Neural progenitor cell (in vitro differentiated cells): ENCODE measurements around the gene BAIAP2. TPM values are rescaled to one million over a fixed set of nuclear protein-coding genes. Genes with fewer than 3 reads are reported as not detected.
A peak's percentile ranks its signal among the peaks of the same experiment; 100 is the strongest.

Experiments
- DNase-seq: peaks from one replicate; pipeline ENCODE4 v3.0.0-alpha.2; 2016; ENCODE audit warnings: low spot score
- H2AFZ ChIP-seq: fragments of 200-600 bp; sonication (generic); replicated peaks from 2 replicates; pipeline ENCODE4 v1.6.1; 2016; ENCODE audit warnings: antibody characterized with exemption
- H3F3A ChIP-seq: fragments of 200-600 bp; sonication (generic); 2 replicates; pipeline ENCODE4 v1.6.1; 2016; ENCODE audit warnings: antibody characterized with exemption, low read depth
- H3K27ac ChIP-seq: fragments of 200-600 bp; sonication (generic); 2 replicates; pipeline ENCODE4 v1.5.1; 2016; ENCODE audit warnings: mild to moderate bottlenecking
- H3K27me3 ChIP-seq: fragments of 200-600 bp; sonication (generic); 2 replicates; pipeline ENCODE4 v1.6.1; 2016; ENCODE audit warnings: mild to moderate bottlenecking, moderate library complexity
- H3K36me3 ChIP-seq: fragments of 200-600 bp; sonication (generic); 2 replicates; pipeline ENCODE4 v1.5.1; 2016
- H3K4me1 ChIP-seq: fragments of 200-600 bp; sonication (generic); 2 replicates; pipeline ENCODE4 v1.6.1; 2016; ENCODE audit warnings: mixed run types
- H3K4me2 ChIP-seq: fragments of 200-600 bp; sonication (generic); 2 replicates; pipeline ENCODE4 v1.6.1; 2016
- H3K4me3 ChIP-seq: fragments of 200-600 bp; sonication (generic); 2 replicates; pipeline ENCODE4 v1.5.1; 2016
- H3K79me2 ChIP-seq: fragments of 200-600 bp; sonication (generic); 2 replicates; pipeline ENCODE4 v1.6.1; 2016; ENCODE audit warnings: low read depth
- H3K9ac ChIP-seq: fragments of 200-600 bp; sonication (generic); 2 replicates; pipeline ENCODE4 v1.6.1; 2016
- H3K9me3 ChIP-seq: fragments of 200-600 bp; sonication (generic); 2 replicates; pipeline ENCODE4 v1.5.1; 2016; ENCODE audit warnings: low read depth
- H4K20me1 ChIP-seq: fragments of 200-600 bp; sonication (generic); 2 replicates; pipeline ENCODE4 v1.6.1; 2016; ENCODE audit warnings: low read depth
- H3K27ac Mint-ChIP-seq: 3 replicates; pipeline ENCODE4 v1.8.0; 2021; ENCODE audit warnings: mixed read lengths
- H3K27me3 Mint-ChIP-seq: 2 replicates; pipeline ENCODE4 v1.8.0; 2022; ENCODE audit warnings: low read depth, mild to moderate bottlenecking, inconsistent platforms, moderate library complexity, mixed read lengths; ENCODE audit not compliant: insufficient read depth
- H3K36me3 Mint-ChIP-seq: 3 replicates; pipeline ENCODE4 v1.8.0; 2021; ENCODE audit warnings: mixed read lengths
- H3K4me1 Mint-ChIP-seq: 3 replicates; pipeline ENCODE4 v1.8.0; 2021; ENCODE audit warnings: mixed read lengths
- H3K4me3 Mint-ChIP-seq: 3 replicates; pipeline ENCODE4 v1.8.0; 2021; ENCODE audit warnings: mild to moderate bottlenecking, moderate library complexity, mixed read lengths
- H3K9me3 Mint-ChIP-seq: 3 replicates; pipeline ENCODE4 v1.8.0; 2020; ENCODE audit warnings: mixed read lengths
- CTCF ChIP-seq: fragments of 200-600 bp; sonication (generic); IDR thresholded peaks from 2 replicates; pipeline ENCODE4 v1.5.1; 2017; ENCODE audit warnings: antibody characterized with exemption, mild to moderate bottlenecking
- EZH2 ChIP-seq: fragments of 200-600 bp; sonication (generic); IDR thresholded peaks from 2 replicates; pipeline ENCODE4 v1.6.1; 2017; ENCODE audit warnings: antibody characterized with exemption, mild to moderate bottlenecking, moderate library complexity
- EZH2phosphoT487 ChIP-seq: fragments of 200-600 bp; sonication (generic); IDR thresholded peaks from 2 replicates; pipeline ENCODE4 v1.6.1; 2017; ENCODE audit warnings: antibody characterized with exemption
- total RNA-seq: library from RNA; depleted of rRNA; stranded (reverse); fragments of >200 nt; gene quantifications from 2 replicates; pipeline ENCODE4 v1.2.3, GENCODE V29; 2015; ENCODE audit warnings: low replicate concordance

The BAIAP2 gene
- total RNA-seq, 1 donor from 2014 or later, result 15.6 TPM

DNA sequence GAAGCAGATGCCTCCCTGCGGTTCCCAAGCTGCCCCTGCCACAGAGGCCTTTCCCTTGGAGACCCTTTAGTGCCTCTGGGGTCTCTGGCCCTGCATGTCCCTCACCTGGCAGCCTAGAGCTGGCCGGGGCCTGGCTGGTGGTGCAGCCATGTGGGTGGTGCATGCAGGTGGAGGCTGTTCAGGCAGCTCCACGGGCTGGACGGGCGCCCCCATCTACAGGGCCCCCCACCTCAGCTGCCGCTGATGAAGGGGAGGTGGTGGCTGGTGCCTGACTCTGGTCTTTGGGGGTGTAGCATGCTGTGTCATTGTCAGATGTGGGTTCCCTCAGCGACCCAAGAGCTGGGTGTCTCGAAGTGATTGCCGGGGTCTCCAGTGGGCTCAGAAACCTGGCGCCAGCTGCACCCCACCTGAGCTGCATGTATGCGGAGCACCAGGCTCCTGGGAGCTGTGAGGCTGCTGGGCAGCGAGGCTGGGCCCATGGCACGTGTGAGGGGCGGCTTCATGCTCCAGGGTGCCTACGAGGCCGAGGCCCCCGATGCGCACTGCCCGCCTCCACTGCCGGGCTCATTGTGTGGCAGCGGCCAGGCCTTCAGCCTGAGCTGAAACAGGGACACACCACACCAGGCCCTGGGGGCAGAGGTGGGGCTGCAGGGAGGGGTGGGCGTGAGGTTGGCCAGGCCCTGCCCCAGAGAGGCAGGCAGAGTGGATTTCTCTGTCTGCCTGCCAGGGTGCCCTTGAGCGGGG lies 57.0 kb downstream of the BAIAP2 start:
- H3F3A ChIP-seq, result peaks cover 21% of the 10 kb centered on the region
- Mint-ChIP-seq H3K27me3 (peaks cover 10% of the 10 kb centered on the region), H3K4me3 (no peak overlapping the region), H3K9me3 (no peaks in the 10 kb centered on the region), H3K36me3 (peaks cover 4% of the 10 kb centered on the region), H3K4me1 (peaks cover 52% of the 10 kb centered on the region), H3K27ac (peak overlapping the region; percentile 73)
- H3K27me3 ChIP-seq, result no peaks in the 10 kb centered on the region
- H3K9me3 ChIP-seq, result no peaks in the 10 kb centered on the region
- no peaks in the 10 kb centered on the region for H4K20me1 ChIP-seq
- H2AFZ ChIP-seq, result no peak overlapping the region
- no peak overlapping the region for H3K9ac ChIP-seq
- no peak overlapping the region for H3K4me3 ChIP-seq
- no peaks in the 10 kb centered on the region for H3K36me3 ChIP-seq
- no peak overlapping the region for H3K27ac ChIP-seq
- TF ChIP-seq EZH2phosphoT487, result no peak
- no peak for TF ChIP-seq EZH2
- no peak for TF ChIP-seq CTCF
- H3K4me2 ChIP-seq, result no peak overlapping the region
- no peaks in the 10 kb centered on the region for H3K79me2 ChIP-seq
- H3K4me1 ChIP-seq, result peaks cover 44% of the 10 kb centered on the region
- DNase-seq, result no peak

DNA sequence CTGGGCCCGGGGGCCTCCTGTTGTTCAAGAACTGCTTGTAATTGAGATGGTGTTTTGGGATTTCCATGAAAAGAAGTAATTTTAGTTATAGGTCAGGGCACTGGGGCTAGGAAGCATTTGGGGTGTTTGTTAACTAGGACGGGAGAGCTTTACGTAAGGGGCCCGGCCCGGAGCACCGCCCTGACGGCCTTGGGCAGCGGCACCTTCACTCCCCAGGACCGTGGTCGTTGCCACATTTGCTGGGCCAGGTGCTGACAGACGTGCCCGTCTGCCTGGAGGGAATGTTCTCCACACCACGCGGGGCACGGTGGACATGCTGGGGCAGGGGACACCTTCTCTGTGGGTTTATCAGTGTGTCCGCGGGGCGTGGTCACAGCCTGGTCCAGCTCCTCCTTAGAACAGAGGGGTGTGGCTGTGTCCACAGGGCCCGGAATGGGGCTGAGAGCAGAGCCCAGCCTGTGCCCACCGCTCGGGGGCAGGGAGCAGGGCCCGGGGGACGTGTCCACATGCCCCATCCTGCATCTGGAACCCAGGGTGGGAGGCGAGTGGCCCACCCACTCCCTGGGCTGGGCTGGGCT lies 57.7 kb downstream of the BAIAP2 start:
- Histone ChIP-seq H3K4me1 (peaks cover 47% of the 10 kb centered on the region), H3K27ac (no peak overlapping the region), H3K36me3 (no peaks in the 10 kb centered on the region), H3K4me3 (no peak overlapping the region), H3K4me2 (no peak overlapping the region), H3K9me3 (no peaks in the 10 kb centered on the region), H3F3A (peaks cover 21% of the 10 kb centered on the region), H3K27me3 (no peaks in the 10 kb centered on the region), H3K79me2 (no peaks in the 10 kb centered on the region), H4K20me1 (no peaks in the 10 kb centered on the region), H3K9ac (no peak overlapping the region), H2AFZ (no peak overlapping the region)
- H3K4me3 Mint-ChIP-seq, result no peak overlapping the region
- H3K27ac Mint-ChIP-seq, result peak overlapping the region; percentile 73
- H3K27me3 Mint-ChIP-seq, result peaks cover 9% of the 10 kb centered on the region
- H3K4me1 Mint-ChIP-seq, result peaks cover 56% of the 10 kb centered on the region
- no peak for TF ChIP-seq EZH2phosphoT487
- no peak for TF ChIP-seq EZH2
- TF ChIP-seq CTCF, result no peak
- DNase-seq, result no peak
- H3K36me3 Mint-ChIP-seq, result peaks cover 4% of the 10 kb centered on the region
- no peaks in the 10 kb centered on the region for H3K9me3 Mint-ChIP-seq

GRCh38 chr17:81093619-81094508 lies 58.9 kb downstream of the BAIAP2 start:
- no peak overlapping the region for H3K9ac ChIP-seq
- TF ChIP-seq CTCF (no peak), EZH2 (no peak), EZH2phosphoT487 (no peak)
- Mint-ChIP-seq H3K27ac (peak overlapping the region; percentile 100), H3K9me3 (no peaks in the 10 kb centered on the region), H3K27me3 (peaks cover 9% of the 10 kb centered on the region), H3K36me3 (no peaks in the 10 kb centered on the region), H3K4me3 (peak overlapping the region; percentile 76), H3K4me1 (peaks cover 60% of the 10 kb centered on the region)
- no peaks in the 10 kb centered on the region for H4K20me1 ChIP-seq
- H3K4me3 ChIP-seq, result no peak overlapping the region
- no peaks in the 10 kb centered on the region for H3K36me3 ChIP-seq
- H3K27me3 ChIP-seq, result no peaks in the 10 kb centered on the region
- H3K4me1 ChIP-seq, result peaks cover 47% of the 10 kb centered on the region
- no peaks in the 10 kb centered on the region for H3K9me3 ChIP-seq
- DNase-seq, result peak; percentile 18
- H3K4me2 ChIP-seq, result peak overlapping the region; percentile 48
- peaks cover 21% of the 10 kb centered on the region for H3F3A ChIP-seq
- H3K27ac ChIP-seq, result no peak overlapping the region
- H3K79me2 ChIP-seq, result no peaks in the 10 kb centered on the region
- no peak overlapping the region for H2AFZ ChIP-seq
